ENCODE results near the gene OVOL3. TPM values are rescaled to one million over a fixed set of nuclear protein-coding genes. Genes with fewer than 3 reads are reported as not detected.

The OVOL3 gene
- polyA plus RNA-seq, 1 donor: 0.09 TPM

DNA sequence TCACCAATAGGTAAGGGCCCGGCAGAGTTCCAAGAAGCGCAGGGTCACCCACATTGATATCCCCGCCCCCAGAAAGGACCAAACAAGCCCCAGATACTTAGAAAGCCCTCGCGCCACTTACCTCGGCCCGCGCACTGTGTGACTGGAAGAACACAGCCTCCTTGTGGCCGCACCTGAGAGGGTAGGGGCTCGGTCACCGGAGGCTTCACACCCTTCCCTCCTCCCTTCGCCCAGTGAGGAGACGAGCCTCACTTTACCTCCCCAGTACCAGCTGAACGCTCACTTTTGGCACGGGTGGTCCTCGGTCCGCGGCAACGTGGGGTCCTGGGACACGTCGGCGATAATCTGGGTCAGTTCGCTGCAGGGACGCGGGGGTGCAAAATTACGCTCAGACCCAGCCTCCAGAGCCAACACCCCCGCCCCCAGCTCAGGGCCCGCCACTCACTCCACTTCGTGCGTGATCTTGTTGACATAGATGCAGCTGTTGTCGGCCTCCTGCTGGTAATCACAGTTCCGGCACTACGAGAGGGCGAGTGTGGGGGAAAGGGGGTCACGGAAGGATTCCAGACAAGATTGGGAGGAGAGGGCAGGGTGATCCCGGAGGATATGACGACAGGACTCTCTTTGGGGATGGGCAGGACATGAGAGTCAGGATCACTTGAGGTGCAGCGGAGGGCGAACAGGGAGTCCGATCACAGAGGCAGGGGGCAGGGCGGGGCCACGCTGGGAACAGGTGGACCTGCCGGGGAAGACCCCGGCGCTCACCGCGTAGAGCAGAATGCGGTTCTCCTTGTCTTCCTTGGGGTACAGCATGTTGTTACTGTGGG, 3.2 kb downstream of the OVOL3 start:
- Histone ChIP-seq H3K27me3 (ENCODE audit: control insufficient read depth, insufficient read depth, low read length) (no peaks in the 10 kb centered on the region), H3K36me3 (ENCODE audit: control insufficient read depth, insufficient read depth, low read length) (peaks cover 28% of the 10 kb centered on the region), H3K4me3 (ENCODE audit: low read length) (peak overlapping the region; percentile 91), H3K27ac (ENCODE audit: low read length) (peak overlapping the region; percentile 95), H3K9me3 (ENCODE audit: control insufficient read depth, low read depth, low read length) (no peaks in the 10 kb centered on the region), H3K4me1 (ENCODE audit: control insufficient read depth, insufficient read depth, low read length) (peaks cover 13% of the 10 kb centered on the region)
- WGBS (ENCODE audit: insufficient coverage, low lambda C conversion rate): no CpG with 5 or more reads among the region's 48 CpGs
- DNase-seq: peak; percentile 23 to 64

DNA sequence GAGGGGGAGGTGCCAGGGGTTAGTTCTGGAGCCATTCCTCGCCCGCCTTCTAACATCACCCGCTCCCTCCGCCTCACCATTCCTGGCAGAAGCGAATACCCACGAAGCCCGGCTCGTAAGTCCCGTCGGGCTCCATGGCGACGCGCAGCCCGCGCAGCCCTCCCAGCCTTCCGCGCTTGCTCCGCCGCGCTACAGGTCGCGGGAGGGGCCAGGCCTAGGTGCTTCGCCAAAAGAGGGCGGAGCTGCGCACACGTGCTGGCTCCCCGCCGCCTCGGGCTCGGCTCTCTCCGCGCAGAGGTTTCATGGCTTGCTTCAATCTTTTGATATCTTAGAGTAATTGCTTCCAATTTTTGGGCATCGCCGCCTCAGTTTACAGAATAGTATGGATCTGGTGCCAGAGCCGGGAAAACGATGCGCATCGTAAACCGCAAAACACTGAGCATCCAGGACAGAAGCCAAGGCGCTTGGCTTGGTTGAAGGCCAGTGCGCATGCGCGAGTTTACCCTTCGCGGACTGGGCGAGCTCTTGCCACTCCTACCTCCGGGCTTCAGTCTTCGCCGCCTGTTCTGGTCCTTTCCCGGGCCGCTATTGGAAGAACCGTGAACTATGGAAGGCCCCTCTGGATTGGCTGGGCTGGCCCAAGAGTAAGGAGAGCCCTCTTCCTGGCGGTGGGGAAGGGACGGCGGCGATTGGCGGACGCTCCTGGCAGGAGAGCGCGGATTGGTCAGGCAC, 3.9 kb downstream of the OVOL3 start, which contains the start of gene POLR2I:
Gene POLR2I, minus strand, starts transcription at position 155 of the 732 bp plus-strand sequence. Its CDS starts 19 bp downstream, at position 136.
- Histone ChIP-seq H3K27me3 (ENCODE audit: control insufficient read depth, insufficient read depth, low read length) (no peaks in the 10 kb centered on the region), H3K4me3 (ENCODE audit: low read length) (peak within 1 kb of the TSS; percentile 91), H3K4me1 (ENCODE audit: control insufficient read depth, insufficient read depth, low read length) (peaks cover 20% of the 10 kb centered on the region), H3K9me3 (ENCODE audit: control insufficient read depth, low read depth, low read length) (no peaks in the 10 kb centered on the region), H3K27ac (ENCODE audit: low read length) (peak within 1 kb of the TSS; percentile 95), H3K36me3 (ENCODE audit: control insufficient read depth, insufficient read depth, low read length) (peaks cover 31% of the 10 kb centered on the region)
- no CpG with 5 or more reads among the region's 60 CpGs for WGBS (ENCODE audit: insufficient coverage, low lambda C conversion rate)
- DNase-seq: peak; percentile 99 to 100

DNA sequence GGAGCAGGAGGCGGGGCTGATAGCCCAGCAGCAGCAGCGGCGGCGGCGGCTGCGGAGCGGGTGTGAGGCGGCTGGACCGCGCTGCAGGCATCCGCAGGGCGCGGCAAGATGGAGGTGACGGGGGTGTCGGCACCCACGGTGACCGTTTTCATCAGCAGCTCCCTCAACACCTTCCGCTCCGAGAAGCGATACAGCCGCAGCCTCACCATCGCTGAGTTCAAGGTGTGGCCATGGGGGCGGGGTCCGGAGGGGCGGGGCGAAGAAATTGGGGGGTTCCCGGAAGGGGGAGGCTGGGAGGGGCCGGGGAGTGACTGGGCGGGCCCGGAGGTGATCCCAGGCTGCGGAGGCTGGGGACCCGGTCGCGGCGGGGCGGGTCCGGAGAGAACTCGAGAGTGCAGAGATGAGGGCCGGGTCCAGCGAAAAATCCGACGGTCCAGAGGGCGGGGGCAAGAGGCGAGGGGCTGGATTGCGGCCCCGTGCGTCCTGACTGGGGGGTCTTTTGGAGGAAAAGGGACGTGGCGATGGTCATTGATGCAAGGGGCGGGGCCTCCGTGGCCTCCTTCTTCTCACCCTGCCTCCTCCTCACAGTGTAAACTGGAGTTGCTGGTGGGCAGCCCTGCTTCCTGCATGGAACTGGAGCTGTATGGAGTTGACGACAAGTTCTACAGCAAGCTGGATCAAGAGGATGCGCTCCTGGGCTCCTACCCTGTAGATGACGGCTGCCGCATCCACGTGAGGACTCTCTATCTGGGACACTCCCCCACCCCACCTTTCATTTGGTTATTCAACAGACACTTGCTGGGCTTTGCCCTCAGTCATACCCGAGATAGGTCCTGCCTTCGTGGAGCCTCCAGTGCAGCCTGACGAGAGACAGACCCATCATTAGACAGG, 4.8 kb downstream of the OVOL3 start, which contains the start of gene TBCB:
Gene TBCB, plus strand, starts transcription at position 16 of the 891 bp plus-strand sequence. Its CDS starts 93 bp downstream, at position 109.
- H3K4me1 ChIP-seq (ENCODE audit: control insufficient read depth, insufficient read depth, low read length): peaks cover 28% of the 10 kb centered on the region
- WGBS (ENCODE audit: insufficient coverage, low lambda C conversion rate): no CpG with 5 or more reads among the region's 59 CpGs
- H3K27me3 ChIP-seq (ENCODE audit: control insufficient read depth, insufficient read depth, low read length): no peaks in the 10 kb centered on the region
- H3K27ac ChIP-seq (ENCODE audit: low read length): peak within 1 kb of the TSS; percentile 95
- H3K36me3 ChIP-seq (ENCODE audit: control insufficient read depth, insufficient read depth, low read length): peaks cover 33% of the 10 kb centered on the region
- no peak for DNase-seq
- no peaks in the 10 kb centered on the region for H3K9me3 ChIP-seq (ENCODE audit: control insufficient read depth, low read depth, low read length)
- peak within 1 kb of the TSS; percentile 91 for H3K4me3 ChIP-seq (ENCODE audit: low read length)

DNA sequence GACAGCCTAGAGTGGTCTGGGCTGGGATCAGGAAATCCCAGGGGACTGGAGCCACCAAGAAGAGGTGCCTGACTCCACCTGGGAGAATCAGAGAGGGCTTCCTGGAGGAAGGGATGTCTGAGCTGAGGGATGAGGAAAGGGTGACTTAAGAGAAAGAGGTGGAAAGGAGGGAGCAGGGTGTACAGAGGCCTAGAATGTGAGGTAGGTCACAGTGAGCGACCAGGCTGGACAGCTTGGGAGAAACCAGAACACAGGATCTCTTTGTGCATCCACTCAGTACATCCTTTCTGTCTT, 5.3 kb downstream of the OVOL3 start:
- peaks cover 32% of the 10 kb centered on the region for H3K36me3 ChIP-seq (ENCODE audit: control insufficient read depth, insufficient read depth, low read length)
- H3K27ac ChIP-seq (ENCODE audit: low read length): no peak overlapping the region
- no peak for DNase-seq
- peak overlapping the region; percentile 91 for H3K4me3 ChIP-seq (ENCODE audit: low read length)
- H3K9me3 ChIP-seq (ENCODE audit: control insufficient read depth, low read depth, low read length): peaks cover 3% of the 10 kb centered on the region
- H3K27me3 ChIP-seq (ENCODE audit: control insufficient read depth, insufficient read depth, low read length): no peaks in the 10 kb centered on the region
- WGBS (ENCODE audit: insufficient coverage, low lambda C conversion rate): no CpG with 5 or more reads among the region's 1 CpG
- H3K4me1 ChIP-seq (ENCODE audit: control insufficient read depth, insufficient read depth, low read length): peaks cover 28% of the 10 kb centered on the region

DNA sequence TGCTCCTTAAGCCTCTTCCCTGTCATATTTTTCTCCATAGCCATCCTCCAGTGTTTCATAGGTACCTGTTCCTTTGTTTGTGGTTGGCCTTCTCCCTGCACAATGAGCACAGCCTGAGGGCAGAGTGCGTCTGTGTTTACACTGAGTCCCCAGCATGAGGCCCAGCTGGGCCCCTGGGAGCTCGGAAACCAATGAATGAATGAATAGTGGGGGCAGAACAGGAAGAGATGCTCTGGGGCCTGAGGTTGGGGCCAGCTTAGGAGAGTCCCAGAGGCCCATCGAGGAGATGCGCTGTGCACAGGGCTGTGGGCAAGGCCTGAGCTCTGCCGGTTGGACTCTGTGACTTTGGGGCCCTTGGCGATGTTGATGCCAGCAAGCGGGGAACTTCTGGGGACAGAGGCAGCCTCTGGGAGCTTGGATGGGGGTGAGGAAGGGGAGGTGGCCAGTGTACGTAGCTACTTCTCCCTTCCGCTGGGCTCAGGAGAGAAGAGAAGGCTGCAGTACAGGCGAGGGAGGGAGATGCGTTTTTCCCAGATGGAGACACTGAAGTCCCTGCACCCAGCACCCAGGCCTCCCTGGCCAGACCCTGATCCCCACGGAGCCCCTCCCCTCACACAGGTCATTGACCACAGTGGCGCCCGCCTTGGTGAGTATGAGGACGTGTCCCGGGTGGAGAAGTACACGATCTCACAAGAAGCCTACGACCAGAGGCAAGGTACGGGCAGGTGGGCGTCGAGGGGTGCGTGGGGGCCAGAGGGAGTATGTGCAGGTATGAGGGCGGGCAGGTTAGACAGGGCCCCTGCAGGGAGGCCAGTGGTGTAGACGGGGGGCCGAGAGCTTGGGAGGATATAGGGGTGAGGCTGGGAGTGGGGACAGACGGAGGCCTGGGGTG, 9.4 kb downstream of the OVOL3 start:
- no peak overlapping the region for H3K27ac ChIP-seq (ENCODE audit: low read length)
- WGBS (ENCODE audit: insufficient coverage, low lambda C conversion rate): no CpG with 5 or more reads among the region's 26 CpGs
- H3K9me3 ChIP-seq (ENCODE audit: control insufficient read depth, low read depth, low read length): peaks cover 3% of the 10 kb centered on the region
- H3K27me3 ChIP-seq (ENCODE audit: control insufficient read depth, insufficient read depth, low read length): no peaks in the 10 kb centered on the region
- peak; percentile 42 to 67 for DNase-seq
- H3K4me3 ChIP-seq (ENCODE audit: low read length): no peak overlapping the region
- peaks cover 40% of the 10 kb centered on the region for H3K36me3 ChIP-seq (ENCODE audit: control insufficient read depth, insufficient read depth, low read length)
- peaks cover 22% of the 10 kb centered on the region for H3K4me1 ChIP-seq (ENCODE audit: control insufficient read depth, insufficient read depth, low read length)

DNA sequence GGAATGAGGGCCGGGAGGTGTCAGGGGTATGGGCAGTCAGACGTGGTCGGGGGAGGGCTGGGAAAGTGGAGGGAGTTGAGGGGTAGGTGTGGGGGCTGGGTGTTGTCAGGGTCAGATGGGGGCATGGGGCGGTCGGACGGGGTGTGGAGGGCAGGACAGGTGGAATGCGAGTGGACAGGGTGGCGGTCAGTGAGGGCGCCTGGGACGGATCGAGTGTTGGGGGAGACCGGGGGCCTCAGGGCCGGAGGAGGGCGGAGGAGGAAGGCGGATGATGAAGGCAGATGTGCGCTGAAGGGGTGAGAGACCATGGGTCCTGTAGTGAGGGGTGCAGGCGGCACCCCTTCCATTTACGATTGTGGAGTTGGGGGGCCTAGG, 10.0 kb downstream of the OVOL3 start:
- Histone ChIP-seq H3K4me1 (ENCODE audit: control insufficient read depth, insufficient read depth, low read length) (peaks cover 19% of the 10 kb centered on the region), H3K9me3 (ENCODE audit: control insufficient read depth, low read depth, low read length) (peaks cover 3% of the 10 kb centered on the region), H3K4me3 (ENCODE audit: low read length) (no peak overlapping the region), H3K27ac (ENCODE audit: low read length) (no peak overlapping the region), H3K27me3 (ENCODE audit: control insufficient read depth, insufficient read depth, low read length) (no peaks in the 10 kb centered on the region), H3K36me3 (ENCODE audit: control insufficient read depth, insufficient read depth, low read length) (peaks cover 46% of the 10 kb centered on the region)
- WGBS (ENCODE audit: insufficient coverage, low lambda C conversion rate): no CpG with 5 or more reads among the region's 18 CpGs
- DNase-seq: no peak

DNA sequence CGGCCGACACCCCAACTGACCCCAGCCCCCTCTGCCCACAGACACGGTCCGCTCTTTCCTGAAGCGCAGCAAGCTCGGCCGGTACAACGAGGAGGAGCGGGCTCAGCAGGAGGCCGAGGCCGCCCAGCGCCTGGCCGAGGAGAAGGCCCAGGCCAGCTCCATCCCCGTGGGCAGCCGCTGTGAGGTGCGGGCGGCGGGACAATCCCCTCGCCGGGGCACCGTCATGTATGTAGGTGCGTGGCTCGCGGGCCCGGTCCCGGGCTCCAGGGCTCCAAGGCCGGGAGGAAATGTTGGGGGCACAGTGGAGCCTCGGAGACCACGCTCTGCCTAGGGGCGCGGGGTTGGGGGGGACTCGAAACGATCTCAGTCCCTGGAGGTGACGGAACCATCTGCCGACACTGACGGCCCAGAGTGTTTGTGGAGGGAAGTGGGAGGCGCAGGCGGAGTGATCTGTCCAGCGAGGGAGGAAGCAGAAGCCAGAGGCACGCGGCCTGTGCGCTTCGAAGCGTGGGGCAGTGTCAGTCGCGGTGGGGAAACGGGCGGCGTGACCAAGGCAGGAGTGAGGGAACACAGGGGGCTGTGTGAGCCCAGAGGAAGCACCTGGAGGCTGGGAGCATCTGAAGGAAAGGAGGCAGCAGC, 10.7 kb downstream of the OVOL3 start:
- Histone ChIP-seq H3K27ac (ENCODE audit: low read length) (no peak overlapping the region), H3K9me3 (ENCODE audit: control insufficient read depth, low read depth, low read length) (peaks cover 3% of the 10 kb centered on the region), H3K4me3 (ENCODE audit: low read length) (no peak overlapping the region), H3K36me3 (ENCODE audit: control insufficient read depth, insufficient read depth, low read length) (peaks cover 46% of the 10 kb centered on the region), H3K27me3 (ENCODE audit: control insufficient read depth, insufficient read depth, low read length) (no peaks in the 10 kb centered on the region), H3K4me1 (ENCODE audit: control insufficient read depth, insufficient read depth, low read length) (peaks cover 15% of the 10 kb centered on the region)
- no peak for DNase-seq
- WGBS (ENCODE audit: insufficient coverage, low lambda C conversion rate): 88% methylated on average over 9 of the region's 49 CpGs

DNA sequence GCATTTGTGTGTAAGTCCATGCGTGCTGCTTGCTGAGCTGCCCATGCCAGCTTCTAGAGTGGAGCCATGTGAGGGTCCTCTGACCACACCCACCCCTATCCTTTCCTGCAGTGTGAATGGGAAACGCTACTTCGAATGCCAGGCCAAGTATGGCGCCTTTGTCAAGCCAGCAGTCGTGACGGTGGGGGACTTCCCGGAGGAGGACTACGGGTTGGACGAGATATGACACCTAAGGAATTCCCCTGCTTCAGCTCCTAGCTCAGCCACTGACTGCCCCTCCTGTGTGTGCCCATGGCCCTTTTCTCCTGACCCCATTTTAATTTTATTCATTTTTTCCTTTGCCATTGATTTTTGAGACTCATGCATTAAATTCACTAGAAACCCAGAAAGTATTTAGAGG, 14.6 kb downstream of the OVOL3 start:
- Histone ChIP-seq H3K36me3 (ENCODE audit: control insufficient read depth, insufficient read depth, low read length) (peaks cover 28% of the 10 kb centered on the region), H3K9me3 (ENCODE audit: control insufficient read depth, low read depth, low read length) (peaks cover 3% of the 10 kb centered on the region), H3K4me1 (ENCODE audit: control insufficient read depth, insufficient read depth, low read length) (peaks cover 2% of the 10 kb centered on the region), H3K27me3 (ENCODE audit: control insufficient read depth, insufficient read depth, low read length) (no peaks in the 10 kb centered on the region), H3K27ac (ENCODE audit: low read length) (no peak overlapping the region), H3K4me3 (ENCODE audit: low read length) (no peak overlapping the region)
- DNase-seq: no peak
- no CpG with 5 or more reads among the region's 9 CpGs for WGBS (ENCODE audit: insufficient coverage, low lambda C conversion rate)

DNA sequence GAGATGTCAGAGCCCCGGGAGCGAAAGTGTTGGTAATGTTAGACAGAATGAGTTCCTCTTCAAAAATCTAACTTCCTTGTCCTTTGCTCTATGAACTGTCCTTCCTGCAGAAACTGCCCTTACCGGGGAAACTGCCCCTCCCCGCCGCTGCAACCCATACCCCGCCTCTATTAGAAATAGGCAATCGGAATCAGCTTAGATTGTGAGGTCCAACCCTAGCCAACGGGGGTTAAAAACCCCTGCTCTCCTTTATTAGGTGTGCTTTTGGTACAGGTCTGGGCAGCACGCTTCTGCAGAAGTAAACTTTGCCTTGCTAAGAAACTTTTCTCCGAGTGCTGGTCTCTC, 17.4 kb downstream of the OVOL3 start:
- H3K27ac ChIP-seq (ENCODE audit: low read length): peak overlapping the region; percentile 92
- peak in 1 of 2 donors; percentile 80 for DNase-seq
- H3K4me1 ChIP-seq (ENCODE audit: control insufficient read depth, insufficient read depth, low read length): no peaks in the 10 kb centered on the region
- no peaks in the 10 kb centered on the region for H3K27me3 ChIP-seq (ENCODE audit: control insufficient read depth, insufficient read depth, low read length)
- WGBS (ENCODE audit: insufficient coverage, low lambda C conversion rate): 40% methylated on average over 1 of the region's 10 CpGs
- no peaks in the 10 kb centered on the region for H3K9me3 ChIP-seq (ENCODE audit: control insufficient read depth, low read depth, low read length)
- peaks cover 16% of the 10 kb centered on the region for H3K36me3 ChIP-seq (ENCODE audit: control insufficient read depth, insufficient read depth, low read length)
- H3K4me3 ChIP-seq (ENCODE audit: low read length): peak overlapping the region; percentile 54
